ENCODE data around the gene CORO2A. TPM values are rescaled to one million over a fixed set of nuclear protein-coding genes. Genes with fewer than 3 reads are reported as not detected.

Gene CORO2A
- total and polyA plus RNA-seq, 2 of the 4 experiments (the other 2 are of a cell fraction), result 1.9 to 2.2 TPM

- ChIA-PET CTCF (interaction anchor here (1.1 kb wide), 1 partner anchor 73 kb away, joined by 3 read pairs; no protein-coding TSS in a partner anchor), POLR2A (ENCODE audit: unreplicated experiment) (interaction anchor here (0.6 kb wide), 1 partner anchor 110 kb away, joined by 3 read pairs; no protein-coding TSS in a partner anchor)
- Histone ChIP-seq H3K56ac (ENCODE audit: extremely low read depth, insufficient read depth, low read length) (no peak overlapping the region), H3K9me1 (ENCODE audit: insufficient read depth, low read length) (peaks cover 12% of the 10 kb centered on the region), H3K79me1 (ENCODE audit: low read depth in 1 of 2, low read length in 2 of 2) (peaks cover 0 to 4% of the 10 kb centered on the region in 2 experiments; a peak in 1 of 4 replicates), H3K4ac (ENCODE audit: low read depth, low read length) (no peak overlapping the region), H3K4me2 (ENCODE audit: low read depth, low read length) (no peak overlapping the region), H3K18ac (ENCODE audit: low read depth, low read length) (no peak overlapping the region), H3K9ac (ENCODE audit: low read depth, low read length) (no peak overlapping the region), H2BK20ac (ENCODE audit: low read depth, low read length) (no peak overlapping the region), H3K27me3 (ENCODE audit: control insufficient read depth, insufficient read depth, low read length) (0 out of 2 replicates have a peak, but pooled peaks cover 3% of the 10 kb centered on the region), H4K8ac (ENCODE audit: low read depth in 2 of 2, low read length in 2 of 2) (no peak overlapping the region), H2BK120ac (ENCODE audit: low read depth, low read length) (no peak overlapping the region), H3K23ac (ENCODE audit: low read depth, low read length) (no peak overlapping the region), H2AK9ac (replicated peaks; ENCODE audit: low read depth, low read length, poor library complexity) (no peak overlapping the region), H4K20me1 (ENCODE audit: insufficient read depth, low read length) (no peaks in the 10 kb centered on the region), H4K91ac (ENCODE audit: insufficient read depth, low read depth, low read length) (no peak overlapping the region), H2BK15ac (ENCODE audit: low read depth, low read length) (no peak overlapping the region), H2AFZ (replicated peaks; ENCODE audit: low read length, poor library complexity) (no peak overlapping the region), H3K4me1 (ENCODE audit: control insufficient read depth, insufficient read depth, low read length) (peaks cover 3% of the 10 kb centered on the region), H2BK5ac (ENCODE audit: low read depth, low read length, poor library complexity, severe bottlenecking) (no peak overlapping the region), H3K36me3 (ENCODE audit: control insufficient read depth, insufficient read depth, low read length) (no peaks in the 10 kb centered on the region), H3K9me3 (ENCODE audit: control insufficient read depth, insufficient read depth, low read length) (no peaks in the 10 kb centered on the region), H3K27ac (ENCODE audit: insufficient read depth, low read length) (no peak overlapping the region), H3K14ac (replicated peaks; ENCODE audit: low read depth, low read length) (no peak overlapping the region), H4K5ac (ENCODE audit: low read depth, low read length) (no peak overlapping the region), H3K4me3 (ENCODE audit: insufficient read depth, low read depth, low read length) (no peak overlapping the region), H2AK5ac (ENCODE audit: low read depth, low read length) (no peak overlapping the region)
- no peak for TF ChIP-seq RCOR1 (IDR thresholded peaks at IDR 0.05; ENCODE audit: insufficient replicate concordance, low read length)
- TF ChIP-seq CEBPB (IDR thresholded peaks at IDR 0.05; ENCODE audit: low read depth, low read length), result no peak
- no peak for TF ChIP-seq FOS (IDR thresholded peaks at IDR 0.05; ENCODE audit: low read depth, low read length)
- TF ChIP-seq, protein P1, sequence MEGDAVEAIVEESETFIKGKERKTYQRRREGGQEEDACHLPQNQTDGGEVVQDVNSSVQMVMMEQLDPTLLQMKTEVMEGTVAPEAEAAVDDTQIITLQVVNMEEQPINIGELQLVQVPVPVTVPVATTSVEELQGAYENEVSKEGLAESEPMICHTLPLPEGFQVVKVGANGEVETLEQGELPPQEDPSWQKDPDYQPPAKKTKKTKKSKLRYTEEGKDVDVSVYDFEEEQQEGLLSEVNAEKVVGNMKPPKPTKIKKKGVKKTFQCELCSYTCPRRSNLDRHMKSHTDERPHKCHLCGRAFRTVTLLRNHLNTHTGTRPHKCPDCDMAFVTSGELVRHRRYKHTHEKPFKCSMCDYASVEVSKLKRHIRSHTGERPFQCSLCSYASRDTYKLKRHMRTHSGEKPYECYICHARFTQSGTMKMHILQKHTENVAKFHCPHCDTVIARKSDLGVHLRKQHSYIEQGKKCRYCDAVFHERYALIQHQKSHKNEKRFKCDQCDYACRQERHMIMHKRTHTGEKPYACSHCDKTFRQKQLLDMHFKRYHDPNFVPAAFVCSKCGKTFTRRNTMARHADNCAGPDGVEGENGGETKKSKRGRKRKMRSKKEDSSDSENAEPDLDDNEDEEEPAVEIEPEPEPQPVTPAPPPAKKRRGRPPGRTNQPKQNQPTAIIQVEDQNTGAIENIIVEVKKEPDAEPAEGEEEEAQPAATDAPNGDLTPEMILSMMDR (conservative IDR thresholded peaks at IDR 0.05; ENCODE audit: low read depth, low read length), result no peak
- no peak for TF ChIP-seq NFE2L2 (IDR thresholded peaks at IDR 0.05; ENCODE audit: low read depth, low read length)
- no peak for TF ChIP-seq SMC3 (IDR thresholded peaks at IDR 0.05; ENCODE audit: low read depth, low read length)
- TF ChIP-seq MAFK (IDR thresholded peaks at IDR 0.05; ENCODE audit: low read depth, low read length), result no peak
- no peak for TF ChIP-seq BHLHE40 (IDR thresholded peaks at IDR 0.05; ENCODE audit: low read depth, low read length)
- TF ChIP-seq POLR2A (IDR thresholded peaks at IDR 0.05; ENCODE audit: low read depth, low read length), result no peak
- TF ChIP-seq MXI1 (IDR thresholded peaks at IDR 0.05; ENCODE audit: borderline replicate concordance, low read depth, low read length), result no peak
- TF ChIP-seq RFX5 (IDR thresholded peaks at IDR 0.05; ENCODE audit: low read depth, low read length), result no peak
- no peak for TF ChIP-seq RAD21 (IDR thresholded peaks at IDR 0.05; ENCODE audit: low read length)
- TF ChIP-seq, protein P2, sequence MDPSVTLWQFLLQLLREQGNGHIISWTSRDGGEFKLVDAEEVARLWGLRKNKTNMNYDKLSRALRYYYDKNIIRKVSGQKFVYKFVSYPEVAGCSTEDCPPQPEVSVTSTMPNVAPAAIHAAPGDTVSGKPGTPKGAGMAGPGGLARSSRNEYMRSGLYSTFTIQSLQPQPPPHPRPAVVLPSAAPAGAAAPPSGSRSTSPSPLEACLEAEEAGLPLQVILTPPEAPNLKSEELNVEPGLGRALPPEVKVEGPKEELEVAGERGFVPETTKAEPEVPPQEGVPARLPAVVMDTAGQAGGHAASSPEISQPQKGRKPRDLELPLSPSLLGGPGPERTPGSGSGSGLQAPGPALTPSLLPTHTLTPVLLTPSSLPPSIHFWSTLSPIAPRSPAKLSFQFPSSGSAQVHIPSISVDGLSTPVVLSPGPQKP (IDR thresholded peaks at IDR 0.05; ENCODE audit: borderline replicate concordance, low read depth, low read length), result no peak
- TF ChIP-seq MAZ (IDR thresholded peaks at IDR 0.05; ENCODE audit: borderline replicate concordance, low read depth, low read length), result no peak
- TF ChIP-seq, protein P3, sequence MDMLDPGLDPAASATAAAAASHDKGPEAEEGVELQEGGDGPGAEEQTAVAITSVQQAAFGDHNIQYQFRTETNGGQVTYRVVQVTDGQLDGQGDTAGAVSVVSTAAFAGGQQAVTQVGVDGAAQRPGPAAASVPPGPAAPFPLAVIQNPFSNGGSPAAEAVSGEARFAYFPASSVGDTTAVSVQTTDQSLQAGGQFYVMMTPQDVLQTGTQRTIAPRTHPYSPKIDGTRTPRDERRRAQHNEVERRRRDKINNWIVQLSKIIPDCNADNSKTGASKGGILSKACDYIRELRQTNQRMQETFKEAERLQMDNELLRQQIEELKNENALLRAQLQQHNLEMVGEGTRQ (IDR thresholded peaks at IDR 0.05; ENCODE audit: low read depth, low read length), result no peak
- ATAC-seq (ENCODE audit: low read depth) (no peak), DNase-seq (no peak)
- no TSS peak for BruUV-seq (replicated peaks)
- 88% methylated on average over 5 of the region's 5 CpGs; no CpG with 5 or more reads in 1 of the 2 experiments for WGBS, 2 experiments (ENCODE audit: extremely low coverage in 2 of 2, insufficient read length in 1 of 2)
- dilution Hi-C loops (cut with HindIII; ENCODE audit: low sequenced_read_pairs, unreplicated experiment), result no loop called here
- intact Hi-C loops (cut with micrococcal nuclease), result loop anchor here (5.0 kb wide), 1 partner anchor 118 kb away; no protein-coding TSS in a partner anchor
- in situ Hi-C loops (cut with MboI; ENCODE audit: low sequenced_read_pairs), result no loop called here
These were observed 1.7 kb downstream of the CORO2A start for GRCh38 chr9:98190757-98191105.

All from IMR-90 (cell line).